Measurements from ENCODE around the gene CPLX1. TPM values are rescaled to one million over a fixed set of nuclear protein-coding genes. Genes with fewer than 3 reads are reported as not detected.

Gene CPLX1
- total RNA-seq, 1 experiment from 2014 or later = 3.5 TPM

DNA sequence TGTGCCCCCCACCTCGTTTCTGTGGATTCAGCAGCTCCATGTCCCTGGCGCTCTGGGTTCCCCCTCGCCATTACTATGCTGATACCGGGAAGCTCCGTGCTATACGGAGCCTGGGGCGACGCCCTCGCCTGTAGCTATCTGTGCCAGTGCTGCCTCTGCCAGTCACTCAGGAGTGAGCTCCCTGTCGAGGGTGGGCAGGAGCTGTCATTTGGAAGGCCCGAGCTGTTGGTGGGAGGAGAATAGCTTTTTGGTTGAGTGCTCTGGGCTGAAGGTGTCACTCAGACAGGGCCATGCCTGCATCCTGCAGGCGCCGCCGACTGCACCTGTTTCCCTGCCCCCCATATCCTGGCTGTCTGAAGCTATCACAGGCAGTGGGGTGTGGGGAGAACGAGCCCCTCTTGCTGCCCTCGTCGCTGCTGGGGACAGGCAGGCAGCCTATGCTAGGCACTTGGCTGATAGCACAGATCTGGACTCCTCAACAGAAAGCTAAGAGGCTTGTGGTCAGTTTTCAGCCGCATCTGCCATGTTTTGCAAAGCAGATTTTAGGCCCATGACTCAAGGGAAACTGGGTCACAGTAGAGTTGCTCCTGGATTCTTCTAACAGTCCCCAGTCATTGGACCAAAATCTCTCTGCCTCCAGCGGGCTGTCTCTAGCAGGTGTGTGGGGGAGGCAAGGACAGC lies 31.8 kb downstream of the CPLX1 start:
- POLR2A ChIA-PET = interaction anchor here (1.0 to 2.0 kb wide), 2 partner anchors 10 to 12 kb away, joined by 5 to 14 read pairs; no protein-coding TSS in a partner anchor
- Mint-ChIP-seq H3K4me3 (peak overlapping the region; percentile 18; the same call in 1 of the 2 replicates), H3K27ac (no peak overlapping the region), H3K4me1 (peaks cover 23% of the 10 kb centered on the region), H3K36me3 (no peaks in the 10 kb centered on the region), H3K9me3 (no peaks in the 10 kb centered on the region), H3K27me3 (ENCODE audit: low read depth) (peaks cover 60% of the 10 kb centered on the region)
- DNase-seq (ENCODE audit: low spot score) (no peak), ATAC-seq (no peak)
- TF ChIP-seq EMX1 (CRISPR knock-in tag; IDR thresholded peaks at IDR 0.05) (no peak), JUN (CRISPR knock-in tag; IDR thresholded peaks at IDR 0.05) (no peak), RELA (CRISPR knock-in tag; IDR thresholded peaks at IDR 0.05; ENCODE audit: borderline replicate concordance) (no peak), FOXP4 (CRISPR knock-in tag; IDR thresholded peaks at IDR 0.05) (0 out of 2 replicates have a peak, but pooled peaks have one; percentile 9)
- TF ChIP-seq, protein P1, sequence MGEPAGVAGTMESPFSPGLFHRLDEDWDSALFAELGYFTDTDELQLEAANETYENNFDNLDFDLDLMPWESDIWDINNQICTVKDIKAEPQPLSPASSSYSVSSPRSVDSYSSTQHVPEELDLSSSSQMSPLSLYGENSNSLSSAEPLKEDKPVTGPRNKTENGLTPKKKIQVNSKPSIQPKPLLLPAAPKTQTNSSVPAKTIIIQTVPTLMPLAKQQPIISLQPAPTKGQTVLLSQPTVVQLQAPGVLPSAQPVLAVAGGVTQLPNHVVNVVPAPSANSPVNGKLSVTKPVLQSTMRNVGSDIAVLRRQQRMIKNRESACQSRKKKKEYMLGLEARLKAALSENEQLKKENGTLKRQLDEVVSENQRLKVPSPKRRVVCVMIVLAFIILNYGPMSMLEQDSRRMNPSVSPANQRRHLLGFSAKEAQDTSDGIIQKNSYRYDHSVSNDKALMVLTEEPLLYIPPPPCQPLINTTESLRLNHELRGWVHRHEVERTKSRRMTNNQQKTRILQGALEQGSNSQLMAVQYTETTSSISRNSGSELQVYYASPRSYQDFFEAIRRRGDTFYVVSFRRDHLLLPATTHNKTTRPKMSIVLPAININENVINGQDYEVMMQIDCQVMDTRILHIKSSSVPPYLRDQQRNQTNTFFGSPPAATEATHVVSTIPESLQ (CRISPR knock-in tag; IDR thresholded peaks at IDR 0.05) = no peak
- CTCF ChIA-PET = interaction anchor here (1.3 to 3.3 kb wide), 9 partner anchors 10 to 110 kb away, joined by 3 to 19 read pairs (median 8); no protein-coding TSS in a partner anchor

DNA sequence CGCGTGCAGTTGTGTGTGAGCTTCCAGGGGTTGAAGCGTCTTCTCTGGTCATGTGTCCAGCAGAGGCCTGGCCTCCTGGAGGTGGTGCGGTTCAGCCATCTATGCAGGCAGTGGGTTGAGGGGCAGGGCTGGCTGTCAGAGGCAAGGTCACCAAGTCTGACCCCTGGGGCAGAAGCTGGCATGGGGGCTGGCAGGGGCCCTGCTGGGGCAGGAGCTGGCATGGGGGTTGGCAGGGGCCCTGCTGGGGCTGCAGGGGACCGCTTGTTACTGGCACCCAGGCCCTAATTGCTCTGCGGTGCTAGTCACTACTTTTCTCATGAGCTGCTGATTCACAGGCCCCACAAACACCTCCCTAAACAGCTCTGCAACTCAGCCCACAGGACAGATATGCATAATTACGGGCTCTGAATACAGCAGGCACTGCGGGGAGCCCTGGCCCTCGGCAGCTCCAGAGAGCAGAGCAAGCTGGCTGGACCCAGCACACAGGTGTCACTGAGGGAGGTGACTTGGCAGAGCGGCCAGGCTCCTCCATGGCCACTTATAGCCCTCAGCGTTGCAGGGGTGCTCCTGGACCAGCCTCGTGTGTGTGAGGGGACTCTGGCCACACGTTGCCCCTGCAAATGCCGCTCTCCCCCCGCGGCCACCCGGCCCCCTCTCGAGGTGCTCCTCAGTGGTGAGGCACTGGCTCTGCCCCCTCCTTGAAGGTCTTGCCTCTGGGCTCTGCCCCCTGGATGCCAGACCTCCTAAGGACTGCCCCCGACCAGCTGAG lies 32.7 kb downstream of the CPLX1 start:
- peak; percentile 10 for ATAC-seq
- POLR2A ChIA-PET = interaction anchor here (1.0 to 2.0 kb wide), 2 partner anchors 9 to 11 kb away, joined by 5 to 14 read pairs; no protein-coding TSS in a partner anchor
- CTCF ChIA-PET = interaction anchor here (1.3 to 3.3 kb wide), 8 partner anchors 9 to 109 kb away, joined by 3 to 19 read pairs (median 8); no protein-coding TSS in a partner anchor
- Mint-ChIP-seq H3K27ac (no peak overlapping the region), H3K4me3 (peak overlapping the region; percentile 40), H3K9me3 (no peaks in the 10 kb centered on the region), H3K4me1 (peaks cover 23% of the 10 kb centered on the region), H3K27me3 (ENCODE audit: low read depth) (peaks cover 65% of the 10 kb centered on the region), H3K36me3 (no peaks in the 10 kb centered on the region)
- no peak for TF ChIP-seq GRHL2 (CRISPR knock-in tag; IDR thresholded peaks at IDR 0.05; ENCODE audit: insufficient replicate concordance, severe bottlenecking)
- 0 out of 2 replicates have a peak, but pooled peaks have one; percentile 20 for TF ChIP-seq FOXP4 (CRISPR knock-in tag; IDR thresholded peaks at IDR 0.05)
- DNase-seq (ENCODE audit: low spot score) = no peak

DNA sequence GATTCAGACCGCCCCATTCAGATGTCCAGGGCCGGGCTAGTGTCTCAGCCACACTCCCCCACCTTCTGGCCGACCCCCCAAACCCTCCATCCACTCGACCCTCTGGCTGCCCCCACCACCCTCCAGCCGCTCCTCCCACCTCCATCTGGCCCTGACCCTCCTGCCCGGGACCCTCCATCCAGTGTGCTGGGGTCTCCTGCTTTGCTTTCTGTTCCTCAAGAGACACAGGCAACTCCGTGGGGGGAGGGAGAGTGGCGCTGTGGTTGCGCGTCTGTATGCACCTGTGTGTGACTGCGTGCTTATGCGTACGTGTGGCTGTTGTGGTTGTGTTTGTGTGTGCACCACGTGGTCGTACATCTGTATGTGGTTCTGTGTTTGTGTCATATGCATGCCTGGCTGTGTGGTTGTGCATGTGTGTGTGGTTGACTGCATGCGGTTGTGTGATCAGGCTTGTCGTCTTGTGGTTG lies 33.3 kb downstream of the CPLX1 start:
- TF ChIP-seq SP1 (CRISPR knock-in tag; conservative IDR thresholded peaks at IDR 0.05) (no peak), CDX4 (CRISPR knock-in tag; IDR thresholded peaks at IDR 0.05; ENCODE audit: borderline replicate concordance) (no peak), SMAD3 (CRISPR knock-in tag; IDR thresholded peaks at IDR 0.05; ENCODE audit: borderline replicate concordance) (no peak)
- TF ChIP-seq, protein P2, sequence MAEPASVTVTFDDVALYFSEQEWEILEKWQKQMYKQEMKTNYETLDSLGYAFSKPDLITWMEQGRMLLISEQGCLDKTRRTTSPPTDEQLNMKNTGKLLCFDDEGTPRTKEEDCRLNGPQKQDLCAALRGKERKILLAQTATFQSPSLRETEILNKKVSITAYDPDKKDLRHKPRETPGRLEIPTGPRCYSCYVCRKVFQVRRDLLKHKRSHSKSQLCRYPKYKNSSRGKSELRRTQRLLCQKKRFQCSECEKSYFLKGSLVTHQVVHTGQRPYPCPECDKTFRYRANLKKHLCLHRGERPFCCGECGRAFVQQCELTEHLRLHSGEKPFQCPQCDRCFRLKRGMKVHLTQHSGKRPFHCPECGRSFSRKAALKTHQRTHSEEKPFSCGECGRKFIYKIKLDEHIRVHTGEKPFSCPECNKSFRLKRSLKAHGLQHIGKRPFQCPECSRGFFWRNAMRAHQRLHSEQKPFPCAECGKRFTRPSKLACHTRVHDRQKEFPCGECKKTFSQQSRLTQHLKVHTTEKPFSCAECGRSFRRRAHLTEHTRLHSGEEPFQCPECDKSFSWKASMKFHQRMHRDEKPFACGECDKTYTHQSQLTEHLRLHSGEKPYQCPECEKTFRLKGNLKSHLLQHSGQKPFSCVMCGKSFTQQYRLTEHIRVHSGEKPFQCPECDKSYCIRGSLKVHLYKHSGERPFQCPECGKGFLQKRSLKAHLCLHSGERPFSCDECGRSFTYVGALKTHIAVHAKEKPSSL (CRISPR knock-in tag; conservative IDR thresholded peaks at IDR 0.05) = no peak
- TF ChIP-seq, protein P3, sequence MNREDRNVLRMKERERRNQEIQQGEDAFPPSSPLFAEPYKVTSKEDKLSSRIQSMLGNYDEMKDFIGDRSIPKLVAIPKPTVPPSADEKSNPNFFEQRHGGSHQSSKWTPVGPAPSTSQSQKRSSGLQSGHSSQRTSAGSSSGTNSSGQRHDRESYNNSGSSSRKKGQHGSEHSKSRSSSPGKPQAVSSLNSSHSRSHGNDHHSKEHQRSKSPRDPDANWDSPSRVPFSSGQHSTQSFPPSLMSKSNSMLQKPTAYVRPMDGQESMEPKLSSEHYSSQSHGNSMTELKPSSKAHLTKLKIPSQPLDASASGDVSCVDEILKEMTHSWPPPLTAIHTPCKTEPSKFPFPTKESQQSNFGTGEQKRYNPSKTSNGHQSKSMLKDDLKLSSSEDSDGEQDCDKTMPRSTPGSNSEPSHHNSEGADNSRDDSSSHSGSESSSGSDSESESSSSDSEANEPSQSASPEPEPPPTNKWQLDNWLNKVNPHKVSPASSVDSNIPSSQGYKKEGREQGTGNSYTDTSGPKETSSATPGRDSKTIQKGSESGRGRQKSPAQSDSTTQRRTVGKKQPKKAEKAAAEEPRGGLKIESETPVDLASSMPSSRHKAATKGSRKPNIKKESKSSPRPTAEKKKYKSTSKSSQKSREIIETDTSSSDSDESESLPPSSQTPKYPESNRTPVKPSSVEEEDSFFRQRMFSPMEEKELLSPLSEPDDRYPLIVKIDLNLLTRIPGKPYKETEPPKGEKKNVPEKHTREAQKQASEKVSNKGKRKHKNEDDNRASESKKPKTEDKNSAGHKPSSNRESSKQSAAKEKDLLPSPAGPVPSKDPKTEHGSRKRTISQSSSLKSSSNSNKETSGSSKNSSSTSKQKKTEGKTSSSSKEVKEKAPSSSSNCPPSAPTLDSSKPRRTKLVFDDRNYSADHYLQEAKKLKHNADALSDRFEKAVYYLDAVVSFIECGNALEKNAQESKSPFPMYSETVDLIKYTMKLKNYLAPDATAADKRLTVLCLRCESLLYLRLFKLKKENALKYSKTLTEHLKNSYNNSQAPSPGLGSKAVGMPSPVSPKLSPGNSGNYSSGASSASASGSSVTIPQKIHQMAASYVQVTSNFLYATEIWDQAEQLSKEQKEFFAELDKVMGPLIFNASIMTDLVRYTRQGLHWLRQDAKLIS (CRISPR knock-in tag; IDR thresholded peaks at IDR 0.05; ENCODE audit: borderline replicate concordance) = no peak
- DNase-seq (ENCODE audit: low spot score) = no peak
- Mint-ChIP-seq H3K4me1 (peaks cover 23% of the 10 kb centered on the region), H3K36me3 (no peaks in the 10 kb centered on the region), H3K4me3 (peak overlapping the region; percentile 40), H3K27me3 (ENCODE audit: low read depth) (peaks cover 69% of the 10 kb centered on the region), H3K9me3 (no peaks in the 10 kb centered on the region), H3K27ac (no peak overlapping the region)
- CTCF ChIA-PET = interaction anchor here (1.3 to 3.3 kb wide), 2 partner anchors 11 to 22 kb away, joined by 3 to 19 read pairs; no protein-coding TSS in a partner anchor
- POLR2A ChIA-PET = no interaction called here
- ATAC-seq = no peak
